ENCODE measurements around the gene PDE4A.

GRCh38 chr19:10468133-10468532 lies 47.8 kb downstream of the PDE4A start:
- no peak for TF ChIP-seq ZNF24 (IDR thresholded peaks at IDR 0.05)
- no peak for TF ChIP-seq CREM (IDR thresholded peaks at IDR 0.05; ENCODE audit: low read depth)
- TF ChIP-seq POLR2AphosphoS5 (IDR thresholded peaks at IDR 0.05; ENCODE audit: low read length), result no peak
- no peak for TF ChIP-seq SREBF1 (IDR thresholded peaks at IDR 0.05; ENCODE audit: low read length)
- TF ChIP-seq SMC3 (IDR thresholded peaks at IDR 0.05; ENCODE audit: borderline replicate concordance, low read length), result no peak
- no peak for TF ChIP-seq SMAD1 (IDR thresholded peaks at IDR 0.05; ENCODE audit: low read depth, partially characterized antibody)
- no peak for TF ChIP-seq KAT2A (conservative IDR thresholded peaks at IDR 0.05; ENCODE audit: control insufficient read depth, low read depth, low read length)
- TF ChIP-seq TAF1 (IDR thresholded peaks at IDR 0.05; ENCODE audit: borderline replicate concordance, low read depth, low read length), result no peak
- TF ChIP-seq DPF2 (IDR thresholded peaks at IDR 0.05), result no peak
- no peak for TF ChIP-seq CTCF (IDR thresholded peaks at IDR 0.05 in 2 of 3, conservative IDR thresholded peaks at IDR 0.05 in 1 of 3; ENCODE audit: control insufficient read depth in 2 of 3, extremely low read depth in 1 of 3, insufficient read depth in 1 of 3, low read depth in 3 of 3, low read length in 3 of 3)
- TF ChIP-seq POLR2A (IDR thresholded peaks at IDR 0.05; ENCODE audit: low read depth, low read length), result no peak
- no peak for TF ChIP-seq IRF3 (IDR thresholded peaks at IDR 0.05)

All from GM12878 (cell line).